GM12892 (cell line): ENCODE measurements around the gene TAGLN2.

Experiments
- POLR2A ChIP-seq: IDR thresholded peaks from 2 replicates; pipeline ENCODE4 v1.6.1; 2011; ENCODE audit warnings: low read depth, low read length, control low read depth
- POLR2AphosphoS5 ChIP-seq: IDR thresholded peaks from 2 replicates; pipeline ENCODE4 v1.6.1; 2011; ENCODE audit warnings: low read depth, low read length, control low read depth

- TF ChIP-seq POLR2A (no peak), POLR2AphosphoS5 (no peak)
Observed at GRCh38 chr1:159943278-159943640, 18.0 kb upstream of the TAGLN2 start.
